Measurements from ENCODE around the gene ADORA1. TPM values are rescaled to one million over a fixed set of nuclear protein-coding genes. Genes with fewer than 3 reads are reported as not detected.

The ADORA1 gene
- polyA plus RNA-seq, 1 donor from 2014 or later, result not detected

DNA sequence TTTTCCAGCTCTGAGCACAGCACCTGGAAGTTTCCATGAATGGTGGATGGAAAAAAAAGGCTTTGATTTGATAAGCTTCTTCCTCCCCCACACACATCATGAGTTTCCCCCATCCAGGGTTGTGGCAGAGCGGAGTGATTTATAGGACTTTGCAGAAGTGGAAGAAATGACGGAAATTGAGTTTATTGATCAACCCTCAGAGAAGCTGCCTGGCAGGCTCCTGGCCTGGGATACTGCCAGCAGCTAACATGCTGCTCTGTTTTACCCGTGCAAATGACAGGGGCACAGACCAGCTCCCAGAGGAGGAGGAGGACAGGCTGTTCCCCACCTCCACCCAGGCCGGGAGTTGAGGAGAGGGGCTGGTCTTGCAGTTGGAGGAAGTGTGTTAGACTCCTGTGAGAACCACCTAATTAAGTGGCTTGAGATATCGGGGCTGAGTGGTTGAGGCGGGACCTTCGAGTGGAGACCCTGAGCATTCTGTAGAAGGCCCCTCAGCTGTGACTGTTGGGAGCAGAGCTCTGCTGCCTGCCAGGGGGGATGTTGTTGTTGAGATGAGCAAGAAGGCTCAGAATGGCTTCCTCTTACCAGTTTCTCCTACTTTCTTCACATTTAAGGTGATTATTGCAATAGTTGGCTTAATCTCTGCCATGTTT, 21.8 kb downstream of the ADORA1 start:
- Mint-ChIP-seq H3K27ac (peak overlapping the region in 1 of 3 donors; percentile 59), H3K9me3 (no peaks in the 10 kb centered on the region), H3K36me3 (no peaks in the 10 kb centered on the region), H3K27me3 (peaks cover 5% of the 10 kb centered on the region), H3K4me1 (no peaks in the 10 kb centered on the region), H3K4me3 (no peak overlapping the region)

DNA sequence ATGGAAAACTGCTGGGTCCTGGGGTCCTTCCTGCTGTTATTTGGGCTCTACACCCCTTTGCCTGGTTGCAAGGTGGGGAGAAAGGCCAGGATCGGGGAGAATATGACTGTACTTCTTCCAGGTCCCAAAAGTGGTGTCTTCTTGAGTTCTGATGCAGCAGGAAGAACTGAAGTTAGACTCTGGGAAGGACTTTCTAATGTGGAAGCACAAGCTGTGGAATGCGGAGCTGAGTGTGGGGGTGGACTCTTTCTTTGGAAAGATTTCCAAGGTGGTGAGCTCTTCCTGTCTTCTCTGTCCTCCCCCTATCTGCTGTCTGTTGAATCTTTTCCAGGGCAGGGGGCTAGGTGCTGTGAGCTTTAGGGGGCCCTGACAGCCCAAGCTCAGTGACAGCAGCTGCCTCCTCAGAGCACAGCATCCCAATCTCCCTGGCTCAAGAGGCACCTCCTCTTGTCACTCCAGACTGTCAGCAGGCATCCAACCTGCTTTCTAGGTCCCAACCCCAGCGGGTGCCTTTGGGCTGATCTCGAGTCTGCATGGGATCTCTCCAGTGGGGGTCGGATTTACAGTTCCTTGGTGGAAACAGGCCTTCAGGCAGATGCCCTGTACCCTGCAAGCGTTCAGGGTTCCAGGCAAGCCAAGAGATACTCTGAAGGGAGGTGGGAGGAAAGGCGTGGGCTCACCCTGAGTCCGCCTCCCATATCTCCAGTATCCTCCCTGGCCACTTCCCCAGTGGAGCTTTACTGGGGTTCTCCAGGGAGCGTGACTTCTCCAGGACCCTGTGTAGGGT, 23.2 kb downstream of the ADORA1 start:
- H3K9me3 Mint-ChIP-seq, result no peaks in the 10 kb centered on the region
- H3K4me1 Mint-ChIP-seq, result no peaks in the 10 kb centered on the region
- H3K27ac Mint-ChIP-seq, result no peak overlapping the region
- H3K36me3 Mint-ChIP-seq, result no peaks in the 10 kb centered on the region
- no peak overlapping the region for H3K4me3 Mint-ChIP-seq
- H3K27me3 Mint-ChIP-seq, result peaks cover 8% of the 10 kb centered on the region

DNA sequence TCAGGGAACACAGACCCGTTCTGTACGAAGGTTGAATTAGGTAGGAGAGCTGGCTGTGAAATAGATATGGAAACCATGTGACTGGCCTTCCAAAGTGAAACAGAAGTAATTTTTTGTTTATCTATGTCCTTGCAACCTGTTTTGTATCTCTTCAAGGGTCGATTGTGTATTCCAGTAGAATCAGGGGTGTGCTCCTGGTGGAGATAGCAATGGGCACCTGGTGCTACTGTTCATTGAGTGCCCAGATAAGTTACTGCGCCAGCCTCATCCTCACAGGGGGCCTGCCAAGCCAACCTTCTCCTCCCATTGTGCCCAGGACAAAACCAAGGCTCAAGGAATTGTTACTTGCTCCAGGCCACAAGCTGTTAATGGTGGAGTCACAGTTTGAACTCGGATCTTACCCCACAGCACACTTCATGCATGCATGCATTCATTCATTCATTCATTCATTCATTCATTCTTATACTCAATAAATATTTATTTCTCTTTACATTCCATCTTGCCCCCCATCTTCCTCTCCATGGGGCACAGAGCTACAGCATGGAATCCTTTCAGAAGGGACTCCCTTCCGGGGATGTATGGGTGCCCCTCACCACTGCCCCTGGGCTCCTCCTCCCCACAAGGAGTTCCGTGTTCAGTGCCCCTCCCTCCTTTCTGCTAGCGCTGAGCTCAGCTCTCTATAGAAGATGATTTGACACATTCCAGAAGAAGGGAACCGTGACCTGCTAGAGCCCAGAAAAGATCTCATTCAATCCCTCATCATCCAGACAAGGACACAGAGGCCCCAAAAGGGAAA, 24.0 kb downstream of the ADORA1 start:
- Mint-ChIP-seq H3K27me3 (peaks cover 12% of the 10 kb centered on the region), H3K4me3 (peak overlapping the region in 1 of 4 donors; percentile 32), H3K4me1 (no peaks in the 10 kb centered on the region), H3K27ac (no peak overlapping the region), H3K9me3 (no peaks in the 10 kb centered on the region), H3K36me3 (no peaks in the 10 kb centered on the region)

DNA sequence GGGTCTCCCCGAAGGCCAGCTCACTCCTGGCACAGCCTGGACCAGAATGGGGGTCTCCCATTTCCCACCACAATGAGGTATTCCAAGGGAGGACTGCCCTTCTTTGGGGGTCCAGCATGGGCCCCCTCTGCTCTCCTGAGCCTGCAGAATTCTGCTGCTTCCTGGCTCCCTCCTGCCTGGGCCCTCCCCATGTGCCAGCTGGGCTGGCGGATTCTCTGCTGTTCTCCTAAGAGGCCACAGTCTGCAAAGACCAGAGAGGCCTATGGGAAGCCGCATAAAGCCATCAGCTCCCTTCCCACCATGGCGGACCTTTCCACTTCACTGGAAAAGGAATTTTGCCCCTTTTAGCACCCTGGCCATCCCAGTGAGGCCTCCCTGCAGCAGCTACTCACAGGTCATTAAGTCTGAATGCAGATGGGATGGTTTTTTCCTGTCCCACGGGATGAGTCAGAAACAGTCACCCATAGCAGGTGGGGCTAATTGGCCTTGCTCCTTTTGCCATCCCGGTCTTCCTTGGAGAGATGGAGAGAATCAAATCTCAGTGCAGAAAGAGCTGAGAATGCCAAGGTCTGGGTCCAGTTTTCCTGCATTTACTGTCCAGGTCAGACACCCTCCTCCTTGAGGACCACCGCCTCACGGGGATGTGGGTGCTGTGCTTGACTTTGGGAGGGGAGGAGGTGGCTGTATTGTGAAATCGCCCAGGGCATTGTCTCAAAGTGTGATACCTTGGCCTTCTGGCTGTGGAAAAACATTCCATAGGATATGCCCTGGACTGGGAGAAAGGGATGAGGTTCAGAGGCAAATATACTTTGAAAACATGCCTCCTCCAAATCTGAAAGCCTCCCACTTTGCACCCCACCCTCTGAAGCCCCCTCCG, 24.9 kb downstream of the ADORA1 start:
- H3K36me3 Mint-ChIP-seq, result no peaks in the 10 kb centered on the region
- peaks cover 12% of the 10 kb centered on the region for H3K27me3 Mint-ChIP-seq
- H3K4me1 Mint-ChIP-seq, result no peaks in the 10 kb centered on the region
- no peaks in the 10 kb centered on the region for H3K9me3 Mint-ChIP-seq
- H3K4me3 Mint-ChIP-seq, result no peak overlapping the region
- no peak overlapping the region for H3K27ac Mint-ChIP-seq

DNA sequence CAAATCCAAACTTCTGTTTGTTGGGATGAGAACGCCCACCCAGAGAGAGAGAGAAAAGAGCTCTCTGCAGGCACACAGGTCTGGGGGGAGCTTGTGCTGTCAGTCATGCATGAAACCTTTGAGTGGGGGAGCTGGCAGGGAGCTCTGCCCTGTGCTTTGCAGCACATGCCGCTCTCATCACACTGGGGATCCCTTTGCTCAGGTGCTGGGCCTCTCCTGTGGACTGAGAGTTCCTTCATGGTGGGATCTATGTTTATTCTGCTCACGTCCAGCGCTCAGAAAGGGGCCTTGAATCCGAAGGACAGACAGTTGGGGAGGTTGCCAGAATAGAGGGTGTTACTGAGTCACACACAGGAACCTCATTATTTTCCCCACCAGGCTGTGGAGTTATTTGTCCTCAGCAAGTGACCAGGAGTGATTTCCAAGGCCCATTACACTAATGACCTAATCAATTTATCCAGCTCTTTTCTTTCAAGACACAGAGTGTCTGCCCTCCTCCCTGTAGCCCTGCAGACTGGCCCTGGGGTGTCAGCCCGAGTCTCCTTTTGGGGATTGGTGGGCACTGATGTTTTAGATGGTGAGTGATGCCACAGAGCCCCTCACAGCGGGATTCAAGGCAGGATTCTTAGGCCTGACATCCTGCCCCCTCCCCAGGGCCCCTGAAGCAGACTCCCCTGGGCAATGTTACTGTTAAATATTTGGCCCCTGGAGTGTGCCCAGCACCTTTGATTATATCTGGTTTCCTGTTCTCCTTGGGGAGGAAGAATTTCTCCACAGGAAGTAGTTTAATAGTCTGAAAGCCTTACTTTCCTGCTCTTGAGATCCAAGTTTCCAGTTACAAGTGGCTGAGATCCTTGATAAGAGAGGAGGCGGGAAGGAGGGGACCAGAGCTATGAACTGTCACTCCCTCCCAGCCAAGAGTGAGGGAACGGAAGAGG, 25.8 kb downstream of the ADORA1 start:
- Mint-ChIP-seq H3K4me1 (no peaks in the 10 kb centered on the region), H3K27ac (no peak overlapping the region), H3K9me3 (peaks cover 0 to 4% (median 4%) of the 10 kb centered on the region in 3 donors), H3K4me3 (peak overlapping the region in 1 of 4 donors; percentile 63), H3K36me3 (no peaks in the 10 kb centered on the region), H3K27me3 (peaks cover 12% of the 10 kb centered on the region)

DNA sequence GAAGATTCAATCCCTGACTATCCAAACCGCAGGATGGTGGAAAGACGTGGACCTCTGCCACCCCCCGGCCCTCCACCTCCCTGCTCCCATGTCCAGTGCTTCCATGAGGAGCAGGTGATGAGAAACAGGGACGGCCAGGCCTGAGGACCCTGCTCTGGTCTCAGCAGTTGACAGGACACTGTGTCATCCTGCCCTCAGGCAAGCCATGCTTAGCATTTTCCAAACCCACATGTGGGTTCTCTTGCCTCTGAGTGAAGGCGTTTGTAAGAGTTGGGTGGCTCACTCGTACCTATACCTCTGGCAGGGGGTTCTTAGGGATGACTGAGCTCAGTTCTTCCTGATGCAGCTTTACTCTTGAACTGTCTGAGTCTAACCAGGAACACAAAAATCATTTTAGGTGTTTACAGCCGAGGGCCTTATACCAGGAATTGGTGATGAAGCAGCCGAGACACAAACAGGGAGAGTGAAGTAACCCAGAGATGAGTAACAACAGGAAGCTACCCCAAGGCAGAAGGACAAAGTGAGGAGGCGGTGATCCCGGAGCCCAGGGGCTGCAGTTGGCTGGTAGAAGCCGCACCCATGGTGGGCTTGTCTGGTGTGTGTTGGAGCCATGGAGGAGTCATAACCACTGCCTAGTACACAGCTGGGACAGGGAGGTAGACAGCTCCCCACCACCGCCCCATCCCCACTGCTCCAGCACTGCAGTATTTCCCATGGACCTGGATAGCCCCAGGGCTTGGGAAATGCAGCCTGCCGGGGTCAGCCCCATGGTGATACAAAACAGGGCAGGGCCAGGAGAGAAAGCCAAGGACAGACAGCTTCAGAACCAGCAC, 26.7 kb downstream of the ADORA1 start:
- no peak overlapping the region for H3K27ac Mint-ChIP-seq
- peaks cover 12% of the 10 kb centered on the region for H3K27me3 Mint-ChIP-seq
- no peaks in the 10 kb centered on the region for H3K36me3 Mint-ChIP-seq
- peaks cover 0 to 10% (median 4%) of the 10 kb centered on the region in 3 donors for H3K9me3 Mint-ChIP-seq
- no peaks in the 10 kb centered on the region for H3K4me1 Mint-ChIP-seq
- no peak overlapping the region for H3K4me3 Mint-ChIP-seq

DNA sequence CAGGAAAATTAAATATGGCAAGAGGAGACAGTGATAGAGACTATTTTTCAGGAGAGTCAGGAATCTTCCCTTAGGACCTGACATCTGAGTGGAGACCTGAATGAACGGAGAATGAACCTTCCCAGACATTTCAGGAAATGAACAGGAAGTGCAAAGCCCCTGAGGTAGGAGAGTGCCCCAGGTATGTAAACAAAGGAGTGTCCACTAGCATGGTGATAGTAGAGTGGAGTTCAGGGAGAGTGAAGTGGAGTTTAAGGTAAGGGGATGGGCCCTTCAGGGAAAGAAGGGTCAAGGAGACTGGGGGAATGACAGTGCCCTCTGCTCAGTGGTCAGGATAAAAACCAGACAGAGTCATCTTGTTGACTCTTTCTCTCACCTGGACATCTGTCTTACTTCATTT, 28.8 kb downstream of the ADORA1 start:
- H3K9me3 Mint-ChIP-seq, result peaks cover 0 to 10% (median 4%) of the 10 kb centered on the region in 3 donors
- H3K36me3 Mint-ChIP-seq, result no peaks in the 10 kb centered on the region
- H3K4me3 Mint-ChIP-seq, result no peak overlapping the region
- no peaks in the 10 kb centered on the region for H3K4me1 Mint-ChIP-seq
- H3K27ac Mint-ChIP-seq, result no peak overlapping the region
- H3K27me3 Mint-ChIP-seq, result peaks cover 15% of the 10 kb centered on the region

DNA sequence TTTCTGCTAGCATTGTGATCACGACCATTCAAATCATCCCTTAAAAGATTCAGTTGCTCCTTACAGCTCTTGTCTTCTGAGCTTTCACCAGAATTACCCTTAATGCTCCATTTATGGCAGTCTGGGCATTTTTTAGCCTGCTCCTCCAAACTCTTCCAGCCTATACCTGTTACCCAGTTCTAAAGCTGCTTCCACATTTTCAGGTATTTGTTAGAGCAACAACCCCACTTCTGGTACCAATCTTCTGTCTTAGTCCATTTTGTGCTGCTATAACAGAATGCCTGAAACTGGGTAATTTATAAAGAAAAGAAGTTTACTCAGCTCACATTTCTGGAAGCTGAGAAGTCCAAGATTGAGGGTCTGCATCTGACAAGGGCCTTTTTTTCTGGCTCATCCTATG, 30.9 kb downstream of the ADORA1 start:
- Mint-ChIP-seq H3K4me1 (peaks cover 0 to 1% (median 0%) of the 10 kb centered on the region in 3 donors), H3K9me3 (peaks cover 0 to 10% (median 4%) of the 10 kb centered on the region in 3 donors), H3K27me3 (peaks cover 15% of the 10 kb centered on the region), H3K36me3 (no peaks in the 10 kb centered on the region), H3K27ac (no peak overlapping the region), H3K4me3 (no peak overlapping the region)

DNA sequence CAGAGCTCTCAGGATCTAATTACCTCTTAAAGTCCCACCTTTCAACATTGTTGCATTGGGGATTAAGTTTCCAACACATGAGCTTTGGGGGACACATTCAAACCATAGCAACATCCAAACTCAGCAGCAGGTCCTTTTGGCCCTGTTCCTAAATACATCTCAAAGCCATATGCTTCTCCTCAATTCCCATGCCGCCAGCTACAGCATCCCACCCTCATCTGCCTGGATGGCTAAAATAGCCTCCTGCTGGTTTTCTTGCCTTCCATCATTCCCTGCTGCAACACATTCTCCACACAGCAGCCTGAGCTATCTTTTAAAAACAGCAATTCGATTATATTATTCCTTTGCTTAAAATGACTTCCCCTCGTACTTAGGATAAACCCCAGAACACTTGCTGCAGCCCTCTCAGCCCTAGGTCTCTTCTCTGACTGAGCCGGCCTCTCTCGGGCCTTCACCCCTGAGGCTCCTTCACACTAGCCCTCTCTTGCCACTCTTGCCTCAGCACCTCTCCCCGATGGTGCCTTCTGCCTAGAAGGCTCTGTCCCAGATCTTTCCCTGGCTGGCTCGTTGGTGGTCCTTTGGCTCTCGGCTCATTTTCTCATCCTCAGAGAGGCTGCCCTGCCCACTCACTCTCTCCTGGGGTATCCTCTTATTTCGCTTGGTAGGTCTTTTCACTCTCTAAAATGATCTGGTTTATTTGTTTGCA, 31.6 kb downstream of the ADORA1 start:
- no peaks in the 10 kb centered on the region for H3K36me3 Mint-ChIP-seq
- peaks cover 0 to 10% (median 4%) of the 10 kb centered on the region in 3 donors for H3K9me3 Mint-ChIP-seq
- H3K27me3 Mint-ChIP-seq, result peaks cover 19% of the 10 kb centered on the region
- peaks cover 0 to 1% (median 0%) of the 10 kb centered on the region in 3 donors for H3K4me1 Mint-ChIP-seq
- peak overlapping the region in 1 of 4 donors; percentile 0 for H3K4me3 Mint-ChIP-seq
- H3K27ac Mint-ChIP-seq, result peak overlapping the region in 1 of 3 donors; percentile 14

DNA sequence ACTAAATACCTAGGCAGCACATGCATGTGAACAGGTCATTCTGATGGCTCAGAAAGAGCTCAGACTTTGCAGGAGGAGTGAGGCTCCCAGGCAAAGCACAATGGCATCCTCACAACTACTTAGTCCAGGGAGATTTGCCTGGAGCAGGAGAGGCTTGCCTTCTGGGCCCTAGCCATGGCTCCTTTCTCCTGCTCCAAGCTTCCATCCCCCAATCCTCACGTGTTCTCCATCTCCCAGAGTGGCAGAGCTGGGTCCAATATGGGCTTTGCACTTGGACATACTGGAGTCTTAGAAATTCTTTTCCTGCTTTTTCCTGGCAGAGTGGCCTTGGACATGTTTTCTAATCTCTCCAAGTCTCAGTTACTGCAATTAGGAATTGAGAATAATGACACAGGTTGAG, 32.3 kb downstream of the ADORA1 start:
- Mint-ChIP-seq H3K4me1 (peaks cover 0 to 1% (median 0%) of the 10 kb centered on the region in 3 donors), H3K36me3 (no peaks in the 10 kb centered on the region)

DNA sequence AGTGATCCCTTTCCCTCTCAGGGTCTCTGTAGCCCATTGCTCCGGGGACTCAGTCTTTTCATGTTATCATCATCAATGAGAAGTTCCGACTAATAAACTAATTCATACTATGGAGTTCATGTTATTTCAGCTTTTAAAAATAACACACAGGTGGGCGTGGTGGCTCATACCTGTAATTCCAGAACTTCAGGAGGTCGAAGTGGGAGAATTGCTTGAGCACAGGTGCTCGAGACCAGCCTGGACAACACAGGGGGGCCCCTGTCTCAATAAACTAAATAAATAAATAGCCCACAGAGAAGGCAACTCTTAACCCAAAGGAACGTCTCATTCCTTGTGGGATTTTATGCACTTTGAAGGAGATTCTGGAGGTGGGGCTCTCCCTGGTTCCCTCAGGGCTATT, 33.6 kb downstream of the ADORA1 start:
- Mint-ChIP-seq H3K27me3 (peaks cover 26% of the 10 kb centered on the region), H3K36me3 (no peaks in the 10 kb centered on the region), H3K9me3 (peaks cover 0 to 10% (median 4%) of the 10 kb centered on the region in 3 donors), H3K4me1 (peaks cover 0 to 1% (median 0%) of the 10 kb centered on the region in 3 donors), H3K27ac (no peak overlapping the region), H3K4me3 (no peak overlapping the region)

More for the DNA sequence above, 32.3 kb downstream of the ADORA1 start:
- no peak overlapping the region for H3K4me3 Mint-ChIP-seq
- H3K9me3 Mint-ChIP-seq, result peaks cover 0 to 10% (median 4%) of the 10 kb centered on the region in 3 donors
- peaks cover 20% of the 10 kb centered on the region for H3K27me3 Mint-ChIP-seq
- H3K27ac Mint-ChIP-seq, result peak overlapping the region in 1 of 3 donors; percentile 14

DNA sequence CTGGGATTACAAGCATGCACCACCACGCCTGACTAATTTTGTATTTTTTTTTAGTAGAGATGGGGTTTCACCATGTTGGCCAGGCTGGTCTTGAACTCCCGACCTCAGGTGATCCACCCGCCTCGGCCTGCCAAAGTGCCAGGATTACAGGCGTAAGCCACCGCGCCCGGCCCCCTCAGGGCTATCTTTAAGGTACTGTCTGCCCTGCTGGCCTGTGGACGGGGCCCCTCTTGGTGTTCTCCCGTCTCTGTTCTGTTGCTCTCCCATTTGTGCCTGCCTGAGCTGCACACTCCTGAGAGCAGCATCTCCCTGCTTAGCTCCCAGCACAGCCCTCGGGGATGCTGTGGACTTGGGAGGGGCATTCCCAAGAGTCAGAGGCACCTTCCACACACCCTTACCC, 34.2 kb downstream of the ADORA1 start:
- Mint-ChIP-seq H3K9me3 (peaks cover 0 to 10% (median 4%) of the 10 kb centered on the region in 3 donors), H3K4me1 (peaks cover 0 to 1% (median 0%) of the 10 kb centered on the region in 3 donors), H3K27me3 (peaks cover 26% of the 10 kb centered on the region), H3K36me3 (no peaks in the 10 kb centered on the region), H3K4me3 (no peak overlapping the region), H3K27ac (no peak overlapping the region)

All from IgD-negative memory B cell (primary cell).